ENCODE measurements around the gene THEMIS. TPM values are rescaled to one million over a fixed set of nuclear protein-coding genes. Genes with fewer than 3 reads are reported as not detected.

The THEMIS gene
- total and polyA plus RNA-seq, 10 of the 15 experiments (the other 5 are each of a cell fraction or from before 2014, with no cell fraction given), result 0.06 to 1.5 (median 0.08) TPM; not detected in 6

DNA sequence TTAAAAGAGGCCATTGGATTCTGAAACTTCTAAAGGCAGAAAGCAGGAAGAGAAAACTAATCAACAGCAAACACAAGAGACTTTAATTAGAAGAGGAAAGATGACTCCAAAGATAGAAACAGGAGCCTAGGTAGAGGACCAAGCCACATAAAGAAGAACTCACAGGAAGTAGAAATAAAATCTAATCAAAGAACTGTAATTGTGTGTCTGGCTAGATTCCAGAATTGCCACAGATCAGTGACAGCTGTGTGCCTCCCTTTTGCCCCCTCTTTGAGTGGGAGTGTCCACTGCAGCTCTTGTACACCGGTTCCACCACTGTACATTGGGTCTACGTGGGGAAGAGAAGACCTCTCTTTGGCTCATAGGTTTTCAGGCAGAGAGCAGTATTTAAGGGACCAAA lies 22.3 kb upstream of the THEMIS start:
- intact Hi-C loops (cut with micrococcal nuclease; ENCODE audit: unreplicated experiment), result no loop called here
- ChIA-PET RAD21 (ENCODE audit: unreplicated experiment) (no interaction called here), CTCF (no interaction called here), POLR2A (no interaction called here), SMC1A (ENCODE audit: uncharacterized antibody, unreplicated experiment) (no interaction called here)
- Histone ChIP-seq H3K9ac (ENCODE audit: control insufficient read depth, insufficient read depth, low read length) (no peak overlapping the region), H3K79me2 (ENCODE audit: control insufficient read depth, insufficient read depth, low read length) (no peaks in the 10 kb centered on the region), H3K9me3 (replicated peaks; ENCODE audit: control insufficient read depth, insufficient read depth, low read length) (no peaks in the 10 kb centered on the region; the same call in 2 of the 3 replicates), H3K4me2 (ENCODE audit: control insufficient read depth, insufficient read depth) (no peak overlapping the region), H4K20me1 (ENCODE audit: control insufficient read depth, insufficient read depth) (no peaks in the 10 kb centered on the region), H3K27me3 (replicated peaks in 1 of 2; ENCODE audit: control insufficient read depth in 2 of 2, insufficient read depth in 2 of 2, low read length in 1 of 2) (no peaks in the 10 kb centered on the region), H3K27ac (ENCODE audit: control insufficient read depth, insufficient read depth) (no peak overlapping the region), H3K36me3 (ENCODE audit: control insufficient read depth in 2 of 2, insufficient read depth in 2 of 2, low read length in 1 of 2) (no peaks in the 10 kb centered on the region), H3K4me1 (ENCODE audit: control insufficient read depth, insufficient read depth, low read length) (no peaks in the 10 kb centered on the region), H2AFZ (ENCODE audit: control insufficient read depth, low read depth, low read length) (no peak overlapping the region), H3K4me3 (no peak overlapping the region)
- DNase-seq (ENCODE audit: low read depth, low spot score), result no peak
- no peak for ATAC-seq
- 35% methylated on average over 2 of the region's 2 CpGs for WGBS (ENCODE audit: insufficient coverage, insufficient replicate concordance, low lambda C conversion rate, missing lambda C conversion rate)
- in situ Hi-C loops (cut with MboI), result no loop called here
- BruUV-seq (replicated peaks), result no TSS peak
- no peak for FAIRE-seq
- no peak for TF ChIP-seq IKZF1 (conservative IDR thresholded peaks at IDR 0.05)
- TF ChIP-seq ASH2L (IDR thresholded peaks at IDR 0.05; ENCODE audit: borderline replicate concordance, low read depth), result no peak
- TF ChIP-seq ZNF274 (IDR thresholded peaks at IDR 0.05; ENCODE audit: insufficient read depth, insufficient read length), result no peak
- no peak for TF ChIP-seq SUPT20H (IDR thresholded peaks at IDR 0.05; ENCODE audit: borderline replicate concordance, control insufficient read depth, low read depth, low read length)
- no peak for TF ChIP-seq CREB1 (IDR thresholded peaks at IDR 0.05; ENCODE audit: low read depth)
- TF ChIP-seq MXI1 (IDR thresholded peaks at IDR 0.05; ENCODE audit: low read depth, low read length), result no peak
- TF ChIP-seq SIN3A (IDR thresholded peaks at IDR 0.05; ENCODE audit: low read depth, low read length), result no peak
- no peak for TF ChIP-seq HDAC6 (IDR thresholded peaks at IDR 0.05; ENCODE audit: unreplicated experiment)
- TF ChIP-seq FOS (IDR thresholded peaks at IDR 0.05; ENCODE audit: borderline replicate concordance, extremely low read depth, insufficient read length), result no peak
- TF ChIP-seq, protein P1, sequence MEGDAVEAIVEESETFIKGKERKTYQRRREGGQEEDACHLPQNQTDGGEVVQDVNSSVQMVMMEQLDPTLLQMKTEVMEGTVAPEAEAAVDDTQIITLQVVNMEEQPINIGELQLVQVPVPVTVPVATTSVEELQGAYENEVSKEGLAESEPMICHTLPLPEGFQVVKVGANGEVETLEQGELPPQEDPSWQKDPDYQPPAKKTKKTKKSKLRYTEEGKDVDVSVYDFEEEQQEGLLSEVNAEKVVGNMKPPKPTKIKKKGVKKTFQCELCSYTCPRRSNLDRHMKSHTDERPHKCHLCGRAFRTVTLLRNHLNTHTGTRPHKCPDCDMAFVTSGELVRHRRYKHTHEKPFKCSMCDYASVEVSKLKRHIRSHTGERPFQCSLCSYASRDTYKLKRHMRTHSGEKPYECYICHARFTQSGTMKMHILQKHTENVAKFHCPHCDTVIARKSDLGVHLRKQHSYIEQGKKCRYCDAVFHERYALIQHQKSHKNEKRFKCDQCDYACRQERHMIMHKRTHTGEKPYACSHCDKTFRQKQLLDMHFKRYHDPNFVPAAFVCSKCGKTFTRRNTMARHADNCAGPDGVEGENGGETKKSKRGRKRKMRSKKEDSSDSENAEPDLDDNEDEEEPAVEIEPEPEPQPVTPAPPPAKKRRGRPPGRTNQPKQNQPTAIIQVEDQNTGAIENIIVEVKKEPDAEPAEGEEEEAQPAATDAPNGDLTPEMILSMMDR (IDR thresholded peaks at IDR 0.05 in 2 of 3, conservative IDR thresholded peaks at IDR 0.05 in 1 of 3; ENCODE audit: control insufficient read depth in 2 of 3, extremely low read depth in 1 of 3, insufficient read depth in 1 of 3, low read depth in 3 of 3, low read length in 3 of 3), result no peak
- TF ChIP-seq ZNF24 (IDR thresholded peaks at IDR 0.05), result no peak
- TF ChIP-seq SPI1 (IDR thresholded peaks at IDR 0.05; ENCODE audit: borderline replicate concordance, insufficient read depth, low read depth, low read length), result no peak
- TF ChIP-seq FOXM1 (IDR thresholded peaks at IDR 0.05; ENCODE audit: low read depth, low read length), result no peak
- TF ChIP-seq RAD51 (IDR thresholded peaks at IDR 0.05), result no peak
- TF ChIP-seq KAT2A (conservative IDR thresholded peaks at IDR 0.05; ENCODE audit: control insufficient read depth, low read depth, low read length), result no peak
- no peak for TF ChIP-seq KLF5 (IDR thresholded peaks at IDR 0.05; ENCODE audit: partially characterized antibody)
- TF ChIP-seq, protein P2, sequence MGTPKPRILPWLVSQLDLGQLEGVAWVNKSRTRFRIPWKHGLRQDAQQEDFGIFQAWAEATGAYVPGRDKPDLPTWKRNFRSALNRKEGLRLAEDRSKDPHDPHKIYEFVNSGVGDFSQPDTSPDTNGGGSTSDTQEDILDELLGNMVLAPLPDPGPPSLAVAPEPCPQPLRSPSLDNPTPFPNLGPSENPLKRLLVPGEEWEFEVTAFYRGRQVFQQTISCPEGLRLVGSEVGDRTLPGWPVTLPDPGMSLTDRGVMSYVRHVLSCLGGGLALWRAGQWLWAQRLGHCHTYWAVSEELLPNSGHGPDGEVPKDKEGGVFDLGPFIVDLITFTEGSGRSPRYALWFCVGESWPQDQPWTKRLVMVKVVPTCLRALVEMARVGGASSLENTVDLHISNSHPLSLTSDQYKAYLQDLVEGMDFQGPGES (IDR thresholded peaks at IDR 0.05), result no peak
- TF ChIP-seq TBL1XR1 (IDR thresholded peaks at IDR 0.05; ENCODE audit: low read depth, low read length), result no peak
- TF ChIP-seq, protein P3, sequence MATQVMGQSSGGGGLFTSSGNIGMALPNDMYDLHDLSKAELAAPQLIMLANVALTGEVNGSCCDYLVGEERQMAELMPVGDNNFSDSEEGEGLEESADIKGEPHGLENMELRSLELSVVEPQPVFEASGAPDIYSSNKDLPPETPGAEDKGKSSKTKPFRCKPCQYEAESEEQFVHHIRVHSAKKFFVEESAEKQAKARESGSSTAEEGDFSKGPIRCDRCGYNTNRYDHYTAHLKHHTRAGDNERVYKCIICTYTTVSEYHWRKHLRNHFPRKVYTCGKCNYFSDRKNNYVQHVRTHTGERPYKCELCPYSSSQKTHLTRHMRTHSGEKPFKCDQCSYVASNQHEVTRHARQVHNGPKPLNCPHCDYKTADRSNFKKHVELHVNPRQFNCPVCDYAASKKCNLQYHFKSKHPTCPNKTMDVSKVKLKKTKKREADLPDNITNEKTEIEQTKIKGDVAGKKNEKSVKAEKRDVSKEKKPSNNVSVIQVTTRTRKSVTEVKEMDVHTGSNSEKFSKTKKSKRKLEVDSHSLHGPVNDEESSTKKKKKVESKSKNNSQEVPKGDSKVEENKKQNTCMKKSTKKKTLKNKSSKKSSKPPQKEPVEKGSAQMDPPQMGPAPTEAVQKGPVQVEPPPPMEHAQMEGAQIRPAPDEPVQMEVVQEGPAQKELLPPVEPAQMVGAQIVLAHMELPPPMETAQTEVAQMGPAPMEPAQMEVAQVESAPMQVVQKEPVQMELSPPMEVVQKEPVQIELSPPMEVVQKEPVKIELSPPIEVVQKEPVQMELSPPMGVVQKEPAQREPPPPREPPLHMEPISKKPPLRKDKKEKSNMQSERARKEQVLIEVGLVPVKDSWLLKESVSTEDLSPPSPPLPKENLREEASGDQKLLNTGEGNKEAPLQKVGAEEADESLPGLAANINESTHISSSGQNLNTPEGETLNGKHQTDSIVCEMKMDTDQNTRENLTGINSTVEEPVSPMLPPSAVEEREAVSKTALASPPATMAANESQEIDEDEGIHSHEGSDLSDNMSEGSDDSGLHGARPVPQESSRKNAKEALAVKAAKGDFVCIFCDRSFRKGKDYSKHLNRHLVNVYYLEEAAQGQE (IDR thresholded peaks at IDR 0.05; ENCODE audit: low read depth, low read length), result no peak

Data from GM12878 (cell line).